PC-3 (cell line): Measurements from ENCODE around the gene NTM. TPM values are rescaled to one million over a fixed set of nuclear protein-coding genes. Genes with fewer than 3 reads are reported as not detected.

ENCODE experiments used
- ATAC-seq: fragments of 200-7000 bp; cut with Tn5 transposase; 2 replicates; pipeline ENCODE4 v1.9.1; 2020; ENCODE audit warnings: mild to moderate bottlenecking, moderate library complexity
- BruUV-seq: library from RNA; stranded (reverse); fragments of 400-500 nt; replicated peaks from 2 replicates; lab custom pipeline; 2021; lab: Mats Ljungman, UMichigan
- CTCF ChIA-PET: fragments of 300-600 bp; sonication (Branson Sonifier 250); formaldehyde crosslinking; loops from one replicate; lab custom pipeline; 2022; ENCODE audit warnings: antibody characterized with exemption; lab: Charles Lee
- POLR2A ChIA-PET: fragments of 300-600 bp; sonication (Branson Sonifier 250); formaldehyde crosslinking; loops from one replicate; lab custom pipeline; 2022; ENCODE audit warnings: antibody characterized with exemption; ENCODE audit not compliant: unreplicated experiment; lab: Charles Lee
- DNase-seq: peaks from one replicate; pipeline ENCODE4 v3.0.0-alpha.2; 2015
- H2AFZ ChIP-seq: fragments of 300-600 bp; sonication (generic); 2 replicates; pipeline ENCODE4 v1.6.0; 2016; ENCODE audit warnings: antibody characterized with exemption, low read length
- H3F3A ChIP-seq: fragments of 300-600 bp; sonication (generic); one replicate; pipeline ENCODE4 v1.6.0; 2017; ENCODE audit warnings: antibody characterized with exemption, low read length, control low read depth, mild to moderate bottlenecking; ENCODE audit not compliant: unreplicated experiment
- H3K27ac ChIP-seq: fragments of 300-600 bp; sonication (generic); 2 replicates; pipeline ENCODE4 v1.5.1; 2016; ENCODE audit warnings: mild to moderate bottlenecking, low read length
- H3K27me3 ChIP-seq: fragments of 300-600 bp; sonication (generic); 2 replicates; pipeline ENCODE4 v1.6.1; 2016; ENCODE audit warnings: low read length, mixed read lengths
- H3K36me3 ChIP-seq: fragments of 300-600 bp; sonication (generic); 2 replicates; pipeline ENCODE4 v1.6.1; 2016; ENCODE audit warnings: low read depth, mixed run types, low read length, mixed read lengths
- H3K4me1 ChIP-seq: fragments of 300-600 bp; sonication (generic); 2 replicates; pipeline ENCODE4 v1.5.1; 2016; ENCODE audit warnings: low read length; ENCODE audit not compliant: insufficient read depth
- H3K4me2 ChIP-seq: fragments of 300-600 bp; sonication (generic); 2 replicates; pipeline ENCODE4 v1.6.0; 2016; ENCODE audit warnings: low read length
- H3K4me3 ChIP-seq: fragments of 300-600 bp; sonication (generic); 2 replicates; pipeline ENCODE4 v1.5.1; 2016; ENCODE audit warnings: mild to moderate bottlenecking, low read length, mixed read lengths
- H3K79me2 ChIP-seq: fragments of 300-600 bp; sonication (generic); 2 replicates; pipeline ENCODE4 v1.6.1; 2017; ENCODE audit warnings: low read length, mixed read lengths
- H3K9ac ChIP-seq: fragments of 300-600 bp; sonication (generic); 2 replicates; pipeline ENCODE4 v1.6.0; 2016; ENCODE audit warnings: mild to moderate bottlenecking, low read length
- H3K9me2 ChIP-seq: fragments of 300-600 bp; sonication (generic); replicated peaks from 2 replicates; pipeline ENCODE4 v1.6.1; 2016; ENCODE audit warnings: mixed run types, low read length, mixed read lengths
- H3K9me3 ChIP-seq: fragments of 300-600 bp; sonication (generic); 2 replicates; pipeline ENCODE4 v1.6.1; 2016; ENCODE audit warnings: low read length, mixed read lengths
- H4K20me1 ChIP-seq: fragments of 300-600 bp; sonication (generic); 2 replicates; pipeline ENCODE4 v1.6.1; 2016; ENCODE audit warnings: low read length, mixed read lengths
- EZH2 ChIP-seq: fragments of 300-600 bp; sonication (generic); IDR thresholded peaks from one replicate; pipeline ENCODE4 v1.6.1; 2017; ENCODE audit warnings: antibody characterized with exemption, mild to moderate bottlenecking, low read length; ENCODE audit not compliant: unreplicated experiment
- EZH2phosphoT487 ChIP-seq: fragments of 300-600 bp; sonication (generic); IDR thresholded peaks from 2 replicates; pipeline ENCODE4 v1.6.1; 2018; ENCODE audit warnings: mild to moderate bottlenecking, antibody characterized with exemption, low read length, borderline replicate concordance
- intact Hi-C: fragments of 100-400 bp; cut with micrococcal nuclease; formaldehyde crosslinking; loops from 2 replicates; pipeline ENCODE4 v1.9.0; 2023
- total RNA-seq: library from RNA; depleted of rRNA; stranded (reverse); fragments of >200 nt; gene quantifications from 2 replicates; pipeline ENCODE4 v1.2.3, GENCODE V29; 2014
- TF ChIP-seq, protein P1 (sequence below): fragments of 300-600 bp; sonication (generic); conservative IDR thresholded peaks from 2 replicates; pipeline ENCODE4 v1.5.1; 2017; ENCODE audit warnings: antibody characterized with exemption, low read depth, mild to moderate bottlenecking, low read length

The NTM gene
- total RNA-seq, 1 experiment from 2014 or later = not detected

DNA sequence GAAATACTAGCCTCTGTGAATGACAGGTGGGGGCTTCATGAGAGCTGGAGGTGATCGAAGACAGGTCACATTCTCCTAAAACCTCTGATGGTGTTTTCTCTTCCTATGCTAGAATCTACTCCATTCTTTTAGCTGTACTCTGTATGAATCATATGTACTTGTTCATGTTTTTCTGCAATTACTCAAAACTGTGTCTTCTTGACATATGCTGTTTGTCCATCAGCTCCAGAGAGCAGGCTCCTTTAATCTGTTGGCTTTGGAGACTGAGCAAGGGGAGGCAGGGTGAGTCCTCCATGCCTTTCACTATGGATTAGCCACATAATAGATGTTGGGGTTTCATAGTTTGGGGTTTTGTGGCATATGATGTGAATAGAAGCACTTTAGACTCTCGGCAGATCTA, 598.8 kb downstream of the NTM start:
- Histone ChIP-seq H3K9me2 (no peaks in the 10 kb centered on the region), H3K4me1 (no peaks in the 10 kb centered on the region), H3K9me3 (peaks cover 14% of the 10 kb centered on the region; the same call in 1 of the 2 replicates), H3K36me3 (no peaks in the 10 kb centered on the region), H3K4me2 (no peak overlapping the region), H4K20me1 (no peaks in the 10 kb centered on the region), H3F3A (no peaks in the 10 kb centered on the region), H3K9ac (no peak overlapping the region), H3K27me3 (no peaks in the 10 kb centered on the region), H2AFZ (no peak overlapping the region), H3K27ac (no peak overlapping the region), H3K79me2 (no peaks in the 10 kb centered on the region), H3K4me3 (no peak overlapping the region)
- ChIA-PET CTCF (no interaction called here), POLR2A (no interaction called here)
- ATAC-seq = no peak
- DNase-seq = no peak
- intact Hi-C loops = no loop called here
- TF ChIP-seq, protein P1, sequence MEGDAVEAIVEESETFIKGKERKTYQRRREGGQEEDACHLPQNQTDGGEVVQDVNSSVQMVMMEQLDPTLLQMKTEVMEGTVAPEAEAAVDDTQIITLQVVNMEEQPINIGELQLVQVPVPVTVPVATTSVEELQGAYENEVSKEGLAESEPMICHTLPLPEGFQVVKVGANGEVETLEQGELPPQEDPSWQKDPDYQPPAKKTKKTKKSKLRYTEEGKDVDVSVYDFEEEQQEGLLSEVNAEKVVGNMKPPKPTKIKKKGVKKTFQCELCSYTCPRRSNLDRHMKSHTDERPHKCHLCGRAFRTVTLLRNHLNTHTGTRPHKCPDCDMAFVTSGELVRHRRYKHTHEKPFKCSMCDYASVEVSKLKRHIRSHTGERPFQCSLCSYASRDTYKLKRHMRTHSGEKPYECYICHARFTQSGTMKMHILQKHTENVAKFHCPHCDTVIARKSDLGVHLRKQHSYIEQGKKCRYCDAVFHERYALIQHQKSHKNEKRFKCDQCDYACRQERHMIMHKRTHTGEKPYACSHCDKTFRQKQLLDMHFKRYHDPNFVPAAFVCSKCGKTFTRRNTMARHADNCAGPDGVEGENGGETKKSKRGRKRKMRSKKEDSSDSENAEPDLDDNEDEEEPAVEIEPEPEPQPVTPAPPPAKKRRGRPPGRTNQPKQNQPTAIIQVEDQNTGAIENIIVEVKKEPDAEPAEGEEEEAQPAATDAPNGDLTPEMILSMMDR = no peak
- TF ChIP-seq EZH2 (no peak), EZH2phosphoT487 (no peak)
- BruUV-seq = no TSS peak

- no peak overlapping the region for H3K9ac ChIP-seq
- CTCF ChIA-PET = no interaction called here
- 0 out of 2 replicates have a peak, but pooled peaks cover 7% of the 10 kb centered on the region for H3K9me3 ChIP-seq
- no peaks in the 10 kb centered on the region for H3K36me3 ChIP-seq
- TF ChIP-seq EZH2phosphoT487 (no peak), EZH2 (no peak)
- TF ChIP-seq, protein P1 = no peak
- H3K79me2 ChIP-seq = no peaks in the 10 kb centered on the region
- H3K4me1 ChIP-seq = peaks cover 13% of the 10 kb centered on the region
- H3K9me2 ChIP-seq = no peaks in the 10 kb centered on the region
- H3K27ac ChIP-seq = no peak overlapping the region
- H3F3A ChIP-seq = no peaks in the 10 kb centered on the region
- no peak overlapping the region for H3K4me3 ChIP-seq
- no peaks in the 10 kb centered on the region for H3K27me3 ChIP-seq
- POLR2A ChIA-PET = no interaction called here
- ATAC-seq (no peak), DNase-seq (no peak)
- H4K20me1 ChIP-seq = no peaks in the 10 kb centered on the region
- intact Hi-C loops = no loop called here
- no peak overlapping the region for H2AFZ ChIP-seq
- no peak overlapping the region for H3K4me2 ChIP-seq
- BruUV-seq = no TSS peak
These were observed 602.6 kb downstream of the NTM start for GRCh38 chr11:131973061-131973460.

- Histone ChIP-seq H3K4me1 (peaks cover 19% of the 10 kb centered on the region), H3K9ac (no peak overlapping the region), H4K20me1 (no peaks in the 10 kb centered on the region), H3K36me3 (no peaks in the 10 kb centered on the region), H3K9me3 (no peaks in the 10 kb centered on the region), H3K4me2 (no peak overlapping the region), H2AFZ (no peak overlapping the region), H3K4me3 (no peak overlapping the region), H3K79me2 (no peaks in the 10 kb centered on the region), H3K27me3 (no peaks in the 10 kb centered on the region), H3K9me2 (no peaks in the 10 kb centered on the region), H3K27ac (no peak overlapping the region), H3F3A (no peaks in the 10 kb centered on the region)
- no TSS peak for BruUV-seq
- ATAC-seq = no peak
- intact Hi-C loops = no loop called here
- DNase-seq = no peak
- TF ChIP-seq EZH2 (no peak), EZH2phosphoT487 (no peak)
- TF ChIP-seq, protein P1 = no peak
- ChIA-PET POLR2A (no interaction called here), CTCF (no interaction called here)
These were observed 605.2 kb downstream of the NTM start for GRCh38 chr11:131975619-131976018.
